ENCODE data around the gene C6orf120. TPM values are rescaled to one million over a fixed set of nuclear protein-coding genes. Genes with fewer than 3 reads are reported as not detected.
"Not testable (repeated sequence)": the region's sequence is repeated elsewhere in the genome, so short reads cannot be mapped to it uniquely, and the experiment has no call there.

The C6orf120 gene
- total RNA-seq, 1 experiment from 2014 or later = 20.6 TPM

GRCh38 chr6:169697115-169697514 is 4.8 kb upstream of the C6orf120 start:
- H4K20me1 ChIP-seq (ENCODE audit: insufficient read depth); H3K4me3 ChIP-seq (replicated peaks in 1 of 2; ENCODE audit: low read depth in 1 of 2, low read length in 2 of 2); H2AFZ ChIP-seq (ENCODE audit: low read depth, low read length, poor library complexity, severe bottlenecking); BruUV-seq (replicated peaks); H3K9me2 ChIP-seq (ENCODE audit: insufficient read depth); intact Hi-C loops (cut with micrococcal nuclease); DNase-seq (ENCODE audit: low read depth, low spot score); H3K27me3 ChIP-seq (ENCODE audit: insufficient read depth, low read length); H3K27ac ChIP-seq (ENCODE audit: low read depth, low read length); H3K9me3 ChIP-seq (ENCODE audit: control insufficient read depth in 1 of 2, insufficient read depth in 1 of 2, low read depth in 1 of 2, low read length in 2 of 2); H3K4me2 ChIP-seq (ENCODE audit: low read length); H3K9ac ChIP-seq (ENCODE audit: low read length); H3K36me3 ChIP-seq (ENCODE audit: control insufficient read depth in 1 of 2, insufficient read depth in 2 of 2, low read length in 2 of 2); CTCF ChIA-PET; POLR2A ChIA-PET; RAD21 ChIA-PET (ENCODE audit: low non-redundant PET in 1 of 2, low total read pairs in 2 of 2, uncharacterized antibody in 2 of 2, unreplicated experiment in 2 of 2); ATAC-seq; H3K4me1 ChIP-seq (ENCODE audit: control insufficient read depth in 1 of 2, insufficient read depth in 2 of 2, low read length in 2 of 2): not testable (repeated sequence)
- peak; percentile 40 for TF ChIP-seq RAD21 (IDR thresholded peaks at IDR 0.05; ENCODE audit: low read depth)
- TF ChIP-seq CTCF (IDR thresholded peaks at IDR 0.05 in 2 of 3, conservative IDR thresholded peaks at IDR 0.05 in 1 of 3; ENCODE audit: borderline replicate concordance in 1 of 3, insufficient read depth in 1 of 3, low read depth in 2 of 3, low read length in 2 of 3) = peak; percentile 19 to 56 (median 44); a peak in 5 of 6 replicates
- peaks cover 72% of the 10 kb centered on the region for H3K79me2 ChIP-seq (ENCODE audit: insufficient read depth, low read length)

GRCh38 chr6:169700296-169700695 is 1.6 kb upstream of the C6orf120 start:
- no peaks in the 10 kb centered on the region for H4K20me1 ChIP-seq (ENCODE audit: insufficient read depth)
- H2AFZ ChIP-seq (ENCODE audit: low read depth, low read length, poor library complexity, severe bottlenecking) = no peak overlapping the region
- POLR2A ChIA-PET = no interaction called here
- ATAC-seq (no peak), DNase-seq (ENCODE audit: low read depth, low spot score) (no peak)
- peaks cover 78% of the 10 kb centered on the region for H3K79me2 ChIP-seq (ENCODE audit: insufficient read depth, low read length)
- intact Hi-C loops (cut with micrococcal nuclease) = loop anchor here (5.0 to 10.0 kb wide), 2 partner anchors 743 to 825 kb away; no protein-coding TSS in a partner anchor
- H3K4me1 ChIP-seq (ENCODE audit: control insufficient read depth in 1 of 2, insufficient read depth in 2 of 2, low read length in 2 of 2) = peaks cover 19 to 20% of the 10 kb centered on the region in 2 experiments
- H3K9ac ChIP-seq (ENCODE audit: low read length) = peak overlapping the region; percentile 98; the same call in 1 of the 2 replicates
- H3K27me3 ChIP-seq (ENCODE audit: insufficient read depth, low read length) = no peaks in the 10 kb centered on the region
- no peak for TF ChIP-seq EGR1 (IDR thresholded peaks at IDR 0.05; ENCODE audit: low read depth)
- no peak for TF ChIP-seq ZNF274 (IDR thresholded peaks at IDR 0.05; ENCODE audit: low read depth, low read length)
- TF ChIP-seq ATF3 (IDR thresholded peaks at IDR 0.05) = no peak
- TF ChIP-seq EZH2phosphoT487 (IDR thresholded peaks at IDR 0.05; ENCODE audit: borderline replicate concordance) = no peak
- no peak for TF ChIP-seq FOSL1 (IDR thresholded peaks at IDR 0.05; ENCODE audit: low read depth)
- TF ChIP-seq POLR2A (IDR thresholded peaks at IDR 0.05; ENCODE audit: borderline replicate concordance, extremely low read depth, insufficient read depth, insufficient read length) = no peak
- H3K36me3 ChIP-seq (ENCODE audit: control insufficient read depth in 1 of 2, insufficient read depth in 2 of 2, low read length in 2 of 2) = peaks cover 7 to 12% of the 10 kb centered on the region in 2 experiments; a peak in 2 of 4 replicates
- peaks cover 0 to 6% of the 10 kb centered on the region in 2 experiments; a peak in 1 of 4 replicates for H3K9me3 ChIP-seq (ENCODE audit: control insufficient read depth in 1 of 2, insufficient read depth in 1 of 2, low read depth in 1 of 2, low read length in 2 of 2)
- no TSS peak for BruUV-seq (replicated peaks)
- CTCF ChIA-PET = no interaction called here
- H3K4me3 ChIP-seq (replicated peaks in 1 of 2; ENCODE audit: low read depth in 1 of 2, low read length in 2 of 2) = peak overlapping the region in 1 of 2 experiments; percentile 98; a peak in 1 of 4 replicates
- H3K27ac ChIP-seq (ENCODE audit: low read depth, low read length) = no peak overlapping the region
- no peaks in the 10 kb centered on the region for H3K9me2 ChIP-seq (ENCODE audit: insufficient read depth)
- RAD21 ChIA-PET (ENCODE audit: low non-redundant PET in 1 of 2, low total read pairs in 2 of 2, uncharacterized antibody in 2 of 2, unreplicated experiment in 2 of 2) = no interaction called here
- peak overlapping the region; percentile 84 for H3K4me2 ChIP-seq (ENCODE audit: low read length)
